Muscle of back (tissue), 11 donors: ENCODE results near the gene CLSTN2. TPM values are rescaled to one million over a fixed set of nuclear protein-coding genes. Genes with fewer than 3 reads are reported as not detected.
A peak's percentile ranks its signal among the peaks of the same experiment; 100 is the strongest.

Experiments used
- DNase-seq, 3 donors: peaks; one replicate each; pipeline versions ENCODE4 v3.0.0 to v3.0.0-alpha.2; 2013
- polyA plus RNA-seq, 10 donors: library from polyadenylated mRNA; unstranded; fragments of 120-200 nt; gene quantifications; one replicate each; pipeline ENCODE4 v1.2.1, GENCODE V29; 2013; ENCODE audit not compliant: insufficient read length in 10 of 10

The CLSTN2 gene
- polyA plus RNA-seq, 10 donors = 1.7 to 4.6 (median 3.1) TPM

GRCh38 chr3:139941580-139941979 is 6.6 kb downstream of the CLSTN2 start:
- DNase-seq = no peak

DNA sequence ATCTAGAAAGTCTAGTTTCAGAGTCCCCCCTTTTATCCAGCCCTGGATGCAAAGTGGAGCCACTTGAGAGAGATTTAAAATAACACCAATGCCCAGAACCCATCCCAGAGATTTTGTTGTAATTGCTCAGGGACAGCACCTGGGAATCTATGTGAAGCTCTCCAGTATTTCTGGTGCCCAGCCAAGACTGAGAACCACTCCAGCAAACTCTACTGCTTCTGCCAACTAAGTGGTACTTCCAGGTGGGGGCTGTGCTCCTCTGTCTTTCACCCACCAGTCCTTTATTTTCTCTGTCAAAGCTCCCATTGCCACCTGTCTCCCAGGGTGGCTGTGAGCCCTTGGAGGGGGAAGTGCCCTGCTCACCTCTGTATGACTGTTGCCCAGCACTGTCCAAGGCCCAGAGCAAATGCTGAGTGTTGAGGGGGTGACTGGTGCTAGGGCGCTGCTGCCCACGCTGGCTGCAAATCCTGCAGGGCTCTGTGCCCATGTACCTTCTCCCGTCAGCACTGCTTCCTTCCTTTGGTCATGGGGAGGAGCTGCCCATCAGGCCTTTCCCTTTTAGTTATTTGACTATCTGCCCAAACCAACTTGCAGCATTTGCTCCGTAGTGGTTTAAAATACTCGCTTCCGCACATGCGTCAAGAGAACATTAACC is 9.4 kb downstream of the CLSTN2 start:
- DNase-seq = no peak

- DNase-seq = no peak
Measured at GRCh38 chr3:139945386-139945785, 10.4 kb downstream of the CLSTN2 start.

DNA sequence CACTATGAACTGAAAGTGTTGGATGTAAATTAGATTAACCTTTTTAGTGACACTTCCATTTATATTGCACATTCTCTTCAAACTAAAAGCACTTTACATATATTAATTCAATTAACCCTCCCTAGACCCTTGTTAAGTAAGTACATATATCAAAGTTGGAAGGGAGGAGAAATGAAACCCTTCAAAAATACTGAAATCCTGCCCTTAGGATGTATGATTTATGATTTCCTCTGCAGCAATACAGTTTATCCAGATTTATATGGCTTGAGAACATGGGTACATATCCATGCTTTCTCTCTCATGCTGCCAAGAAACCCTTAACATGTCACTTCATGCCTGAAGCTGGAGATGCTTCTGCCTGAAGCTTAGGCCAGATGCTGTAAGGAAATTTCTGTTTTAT is 11.0 kb downstream of the CLSTN2 start:
- no peak for DNase-seq

DNA sequence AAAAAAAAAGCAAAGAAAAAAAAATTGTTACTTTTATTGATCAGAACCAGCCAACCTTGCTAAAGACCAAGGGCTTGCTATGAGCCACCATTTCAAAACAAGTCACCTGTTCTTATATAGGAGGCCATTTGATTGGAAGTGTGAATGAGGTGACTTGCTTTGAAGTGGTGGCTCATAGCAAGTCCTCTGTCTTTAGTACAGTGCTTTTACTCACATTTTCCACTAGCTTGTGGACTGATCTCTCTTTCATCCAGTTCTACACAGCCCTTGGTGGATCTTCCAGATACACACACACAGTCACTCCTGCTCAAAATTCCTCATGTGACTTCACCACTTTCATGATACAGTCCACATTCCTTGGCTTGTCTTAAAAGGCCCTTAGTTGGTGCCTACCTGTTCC is 13.5 kb downstream of the CLSTN2 start:
- no peak for DNase-seq

- no peak for DNase-seq
Measured at GRCh38 chr3:139948898-139949297, 13.9 kb downstream of the CLSTN2 start.

DNA sequence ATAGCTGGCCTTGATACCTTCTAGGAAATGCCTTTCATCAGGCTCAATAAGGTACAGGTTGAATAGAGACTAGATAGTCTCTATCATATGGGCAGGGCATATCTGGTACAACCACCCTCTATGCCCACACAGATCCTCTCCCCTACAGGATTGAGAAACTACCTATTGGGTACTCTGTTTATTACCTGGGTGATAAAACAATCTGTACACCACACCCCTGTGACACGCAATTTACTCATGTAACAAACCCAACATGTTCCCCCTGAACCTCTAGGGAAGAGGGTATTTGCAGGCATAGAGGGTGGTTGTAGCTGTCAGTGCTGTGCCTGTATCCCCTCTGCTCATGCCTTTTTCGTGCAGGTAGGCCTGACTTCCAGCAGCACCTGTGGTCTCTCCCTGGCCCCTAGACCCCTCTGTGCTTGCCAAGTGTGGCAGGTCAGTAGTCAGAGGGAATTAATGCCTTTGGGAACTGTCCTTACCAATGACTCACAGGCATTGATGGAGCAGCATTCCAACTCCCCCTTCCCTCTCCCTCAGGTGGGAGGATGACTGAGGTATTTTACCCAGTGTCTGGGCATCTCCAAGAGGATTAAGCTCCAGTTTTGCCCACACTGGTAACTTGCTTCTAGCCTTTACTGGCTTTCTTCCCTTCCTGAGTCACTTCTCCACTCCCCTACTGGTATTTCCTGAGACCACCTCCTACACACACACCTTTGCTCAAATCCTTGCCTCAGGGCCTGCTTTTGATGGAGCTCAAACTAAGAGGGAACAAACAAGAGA is 18.3 kb downstream of the CLSTN2 start:
- DNase-seq = no peak

DNA sequence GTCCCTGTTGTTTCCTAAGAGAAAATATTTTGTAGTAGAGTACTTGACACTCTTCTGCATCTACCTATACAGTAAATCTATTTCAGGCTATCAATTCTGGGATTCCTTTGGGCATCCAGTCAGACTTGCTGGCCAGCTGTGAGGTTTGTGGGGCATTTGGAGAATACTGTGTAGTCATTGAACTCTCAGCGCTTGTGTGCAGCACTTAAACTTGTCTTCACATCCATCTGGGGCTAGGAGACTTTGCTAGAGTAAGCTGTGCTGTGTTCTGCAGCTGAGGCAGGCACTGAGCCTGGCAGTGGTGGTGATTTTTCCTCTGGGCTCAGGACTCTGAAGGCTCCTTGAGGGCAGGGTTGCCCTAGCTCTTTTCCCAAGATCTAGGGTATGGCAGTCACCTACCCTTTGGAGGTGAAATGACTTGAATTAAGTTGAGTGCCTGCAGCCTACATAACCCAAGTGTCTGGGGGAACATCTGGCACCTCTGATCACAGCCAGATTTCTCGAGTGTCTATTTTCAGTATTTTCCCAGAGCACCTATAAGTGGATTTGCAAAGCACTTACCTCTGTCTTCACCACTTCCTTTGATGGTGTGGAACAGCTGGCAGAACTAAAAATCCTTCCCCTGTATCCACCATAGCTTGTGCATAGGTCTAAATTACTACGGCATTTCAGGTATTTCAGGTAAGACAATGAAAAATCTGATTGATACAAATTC is 19.3 kb downstream of the CLSTN2 start:
- no peak for DNase-seq

DNA sequence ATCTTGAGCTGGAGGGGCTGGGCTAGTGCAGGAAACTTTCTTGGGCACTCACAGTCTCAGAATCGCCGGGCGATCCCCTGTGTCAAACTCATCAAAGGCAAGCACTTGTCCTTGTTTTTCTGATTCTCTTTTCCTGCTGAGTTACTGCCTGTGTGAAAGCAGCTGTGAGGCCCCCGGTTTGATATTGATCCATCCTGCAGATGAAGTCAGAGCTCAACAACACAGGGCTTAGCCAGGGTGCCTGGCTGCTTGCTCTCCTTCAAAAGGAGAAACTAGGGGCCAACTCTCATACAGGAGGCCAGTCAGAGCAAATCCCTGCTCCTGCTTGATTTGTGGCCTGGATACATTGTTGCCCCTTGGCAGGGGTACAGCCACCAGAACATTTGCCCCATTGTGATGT is 22.9 kb downstream of the CLSTN2 start:
- no peak for DNase-seq

DNA sequence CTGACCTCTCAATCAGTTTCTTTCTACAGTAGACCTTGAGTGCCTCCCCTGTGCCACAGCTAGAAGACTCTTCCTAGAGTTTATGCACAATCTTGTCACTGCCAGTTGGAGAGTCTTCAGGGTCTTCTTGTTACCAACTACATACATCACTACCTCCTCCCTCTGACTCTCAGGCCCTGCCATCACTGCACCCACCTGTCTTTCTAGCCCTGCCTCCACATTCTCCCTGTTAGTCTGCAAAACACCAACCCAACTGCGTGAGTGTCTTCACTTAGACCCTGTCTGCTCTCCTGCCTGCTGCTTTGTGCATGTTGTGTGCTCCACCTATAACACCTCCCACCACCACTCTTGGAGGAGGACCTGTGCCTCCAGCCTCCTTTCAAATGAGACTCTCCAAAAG is 34.4 kb downstream of the CLSTN2 start:
- DNase-seq = no peak

GRCh38 chr3:139970526-139970925 is 35.5 kb downstream of the CLSTN2 start:
- DNase-seq = no peak

GRCh38 chr3:139974809-139975425 is 39.9 kb downstream of the CLSTN2 start:
- no peak for DNase-seq

GRCh38 chr3:139975594-139976365 is 40.8 kb downstream of the CLSTN2 start:
- DNase-seq = peak in 1 of 3 donors; percentile 3

DNA sequence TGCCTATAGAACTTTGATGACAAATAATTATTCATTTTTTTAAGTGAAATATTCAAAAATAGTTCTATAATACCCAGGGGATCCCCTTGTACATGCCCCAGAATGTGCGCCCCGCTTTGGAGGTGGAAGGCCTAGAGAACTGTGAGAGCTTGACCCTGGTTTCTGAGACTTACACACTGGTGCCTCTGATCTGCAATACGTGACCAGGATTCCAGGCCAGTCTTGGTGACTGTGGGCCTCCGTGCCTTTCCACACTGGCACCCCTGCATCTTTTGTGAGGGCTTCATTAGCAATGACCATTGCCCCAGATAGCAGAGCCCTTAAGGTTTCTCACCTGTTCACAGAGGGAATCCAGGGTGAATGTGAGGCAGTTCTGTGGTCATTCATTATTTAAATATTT is 44.0 kb downstream of the CLSTN2 start:
- DNase-seq = no peak

GRCh38 chr3:139979991-139980390 is 45.0 kb downstream of the CLSTN2 start:
- no peak for DNase-seq

- DNase-seq = no peak
Measured at GRCh38 chr3:139982404-139982803, 47.4 kb downstream of the CLSTN2 start.

- DNase-seq = no peak
Measured at GRCh38 chr3:139985576-139985975, 50.6 kb downstream of the CLSTN2 start.

DNA sequence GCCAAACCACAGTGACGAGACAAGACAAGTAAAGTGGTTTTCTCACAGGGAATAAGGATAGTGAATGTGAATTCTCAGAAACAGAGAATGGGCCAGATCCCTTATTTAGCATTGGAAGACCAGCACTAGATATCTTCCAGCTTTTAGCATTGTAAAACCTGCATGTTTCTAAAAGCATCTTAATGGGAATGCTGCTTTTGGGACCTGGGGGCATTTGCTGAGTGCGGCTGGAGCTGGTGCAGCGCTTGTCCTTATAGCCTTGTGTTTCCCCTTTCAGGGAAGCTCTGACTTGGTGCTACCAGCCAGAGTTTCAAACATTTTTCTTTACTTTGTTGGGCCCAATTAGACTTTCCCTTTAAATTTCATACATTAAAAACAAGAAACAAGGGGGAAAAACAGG is 52.9 kb downstream of the CLSTN2 start:
- no peak for DNase-seq

DNA sequence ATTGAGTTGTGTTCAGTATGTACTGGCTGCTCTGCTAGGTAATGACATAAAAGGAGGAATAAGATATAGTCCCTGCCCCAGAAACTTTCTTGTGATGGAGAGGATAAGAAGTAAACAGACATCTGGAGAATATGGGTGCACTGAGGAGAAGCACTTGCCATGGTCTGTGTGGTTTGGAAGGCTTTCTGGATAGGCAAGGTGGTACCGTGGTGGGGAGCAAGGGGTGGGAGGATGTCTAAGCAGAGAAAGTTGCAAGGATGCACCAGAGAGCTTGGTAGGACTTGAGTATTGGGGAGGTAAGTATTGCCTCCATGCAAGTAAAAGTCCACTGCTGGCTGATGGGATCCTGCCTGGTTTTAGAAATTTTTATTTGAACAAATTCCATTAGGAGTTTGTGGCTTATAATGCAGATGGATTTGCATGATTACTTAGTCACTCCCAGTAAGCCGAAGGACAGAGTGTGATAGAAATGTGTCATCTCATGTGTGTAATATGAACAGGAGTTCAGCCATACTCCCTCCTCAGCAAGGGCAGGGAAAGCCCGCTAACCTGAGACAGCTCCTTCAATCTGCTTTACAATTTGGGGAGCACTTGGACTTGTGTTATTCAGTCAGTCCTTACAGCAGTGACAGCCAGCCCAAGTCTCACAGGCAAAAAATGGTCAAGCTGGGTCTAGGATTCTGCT is 53.6 kb downstream of the CLSTN2 start:
- DNase-seq = no peak

DNA sequence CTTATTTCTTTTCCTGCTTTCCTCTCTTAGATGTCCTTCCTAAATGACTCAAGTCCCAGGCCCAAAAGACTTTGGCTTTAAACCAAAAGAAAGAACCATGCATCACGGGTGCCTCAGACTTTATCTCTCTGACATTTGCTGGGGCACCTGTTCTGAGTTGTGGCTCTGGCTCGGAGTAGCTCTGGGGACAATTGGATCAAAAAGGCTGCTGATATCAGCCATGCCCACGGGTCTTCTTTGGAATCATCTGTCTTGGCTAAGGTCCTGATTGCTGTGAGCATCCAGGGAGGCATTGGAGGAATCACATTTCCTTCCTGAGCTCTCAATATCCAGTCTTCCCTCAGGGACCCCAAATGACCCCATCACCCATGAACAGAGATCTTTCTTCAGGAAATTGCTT is 59.9 kb downstream of the CLSTN2 start:
- no peak for DNase-seq

GRCh38 chr3:140004271-140004670 is 69.3 kb downstream of the CLSTN2 start:
- no peak for DNase-seq
